ENCODE results near the gene BPIFA1. TPM values are rescaled to one million over a fixed set of nuclear protein-coding genes. Genes with fewer than 3 reads are reported as not detected.

Gene BPIFA1
- total RNA-seq, 4 donors from 2014 or later, result not detected

- H3K9me3 ChIP-seq, result no peaks in the 10 kb centered on the region
- no peak overlapping the region for H3K4me3 ChIP-seq
- H3K27ac ChIP-seq, result no peak overlapping the region
- no peaks in the 10 kb centered on the region for H3K36me3 ChIP-seq
- no peak for TF ChIP-seq CTCF (IDR thresholded peaks at IDR 0.05)
- no peak for TF ChIP-seq EP300 (IDR thresholded peaks at IDR 0.05)
- TF ChIP-seq POLR2AphosphoS5 (IDR thresholded peaks at IDR 0.05), result no peak
- TF ChIP-seq POLR2A (IDR thresholded peaks at IDR 0.05), result no peak
- WGBS, result 93% methylated on average over 5 of the region's 5 CpGs
- H3K4me1 ChIP-seq, result no peaks in the 10 kb centered on the region
- peaks cover 21% of the 10 kb centered on the region for H3K27me3 ChIP-seq
- DNase-seq (ENCODE audit: low spot score in 2 of 2), result no peak
Measured at GRCh38 chr20:33257237-33257636, 21.4 kb downstream of the BPIFA1 start.

GRCh38 chr20:33259371-33259770 lies 23.6 kb downstream of the BPIFA1 start:
- H3K4me1 ChIP-seq, result no peaks in the 10 kb centered on the region
- TF ChIP-seq CTCF (IDR thresholded peaks at IDR 0.05), result no peak
- peaks cover 24% of the 10 kb centered on the region for H3K27me3 ChIP-seq
- no peak for DNase-seq (ENCODE audit: low spot score in 2 of 2)
- no peak overlapping the region for H3K4me3 ChIP-seq
- no peaks in the 10 kb centered on the region for H3K9me3 ChIP-seq
- no peak overlapping the region for H3K27ac ChIP-seq
- 73% methylated on average over 5 of the region's 5 CpGs for WGBS
- no peaks in the 10 kb centered on the region for H3K36me3 ChIP-seq

GRCh38 chr20:33261465-33261864 lies 25.7 kb downstream of the BPIFA1 start:
- 63% methylated on average over 4 of the region's 4 CpGs for WGBS
- Histone ChIP-seq H3K4me3 (no peak overlapping the region), H3K36me3 (no peaks in the 10 kb centered on the region), H3K27me3 (peaks cover 34% of the 10 kb centered on the region), H3K4me1 (no peaks in the 10 kb centered on the region), H3K9me3 (no peaks in the 10 kb centered on the region), H3K27ac (no peak overlapping the region)
- TF ChIP-seq POLR2A (IDR thresholded peaks at IDR 0.05) (no peak), EP300 (IDR thresholded peaks at IDR 0.05) (no peak), CTCF (IDR thresholded peaks at IDR 0.05) (no peak), POLR2AphosphoS5 (IDR thresholded peaks at IDR 0.05) (no peak)
- no peak for DNase-seq (ENCODE audit: low spot score in 2 of 2)

GRCh38 chr20:33262658-33263065 lies 26.9 kb downstream of the BPIFA1 start:
- no peak for TF ChIP-seq POLR2AphosphoS5 (IDR thresholded peaks at IDR 0.05)
- no peak for TF ChIP-seq EP300 (IDR thresholded peaks at IDR 0.05)
- TF ChIP-seq CTCF (IDR thresholded peaks at IDR 0.05), result no peak
- no peak for TF ChIP-seq POLR2A (IDR thresholded peaks at IDR 0.05)
- 32% methylated on average over 5 of the region's 5 CpGs for WGBS
- H3K4me1 ChIP-seq, result no peaks in the 10 kb centered on the region
- no peak overlapping the region for H3K4me3 ChIP-seq
- H3K27ac ChIP-seq, result no peak overlapping the region
- no peak for DNase-seq (ENCODE audit: low spot score in 2 of 2)
- H3K27me3 ChIP-seq, result peaks cover 45% of the 10 kb centered on the region
- no peaks in the 10 kb centered on the region for H3K9me3 ChIP-seq
- no peaks in the 10 kb centered on the region for H3K36me3 ChIP-seq

- Histone ChIP-seq H3K4me1 (no peaks in the 10 kb centered on the region), H3K27ac (no peak overlapping the region), H3K27me3 (peaks cover 48% of the 10 kb centered on the region), H3K4me3 (no peak overlapping the region), H3K9me3 (no peaks in the 10 kb centered on the region), H3K36me3 (no peaks in the 10 kb centered on the region)
- 75% methylated on average over 5 of the region's 5 CpGs for WGBS
- no peak for TF ChIP-seq CTCF (IDR thresholded peaks at IDR 0.05)
- TF ChIP-seq POLR2A (IDR thresholded peaks at IDR 0.05), result no peak
- no peak for TF ChIP-seq POLR2AphosphoS5 (IDR thresholded peaks at IDR 0.05)
- TF ChIP-seq EP300 (IDR thresholded peaks at IDR 0.05), result no peak
- no peak for DNase-seq (ENCODE audit: low spot score in 2 of 2)
Measured at GRCh38 chr20:33263784-33264183, 28.0 kb downstream of the BPIFA1 start.
